ENCODE measurements around the gene ANKRD40. TPM values are rescaled to one million over a fixed set of nuclear protein-coding genes. Genes with fewer than 3 reads are reported as not detected.
A peak's percentile ranks its signal among the peaks of the same experiment; 100 is the strongest.

ANKRD40 gene
- total and polyA plus RNA-seq, 12 donors: 14.9 to 46.4 (median 36.1) TPM

DNA sequence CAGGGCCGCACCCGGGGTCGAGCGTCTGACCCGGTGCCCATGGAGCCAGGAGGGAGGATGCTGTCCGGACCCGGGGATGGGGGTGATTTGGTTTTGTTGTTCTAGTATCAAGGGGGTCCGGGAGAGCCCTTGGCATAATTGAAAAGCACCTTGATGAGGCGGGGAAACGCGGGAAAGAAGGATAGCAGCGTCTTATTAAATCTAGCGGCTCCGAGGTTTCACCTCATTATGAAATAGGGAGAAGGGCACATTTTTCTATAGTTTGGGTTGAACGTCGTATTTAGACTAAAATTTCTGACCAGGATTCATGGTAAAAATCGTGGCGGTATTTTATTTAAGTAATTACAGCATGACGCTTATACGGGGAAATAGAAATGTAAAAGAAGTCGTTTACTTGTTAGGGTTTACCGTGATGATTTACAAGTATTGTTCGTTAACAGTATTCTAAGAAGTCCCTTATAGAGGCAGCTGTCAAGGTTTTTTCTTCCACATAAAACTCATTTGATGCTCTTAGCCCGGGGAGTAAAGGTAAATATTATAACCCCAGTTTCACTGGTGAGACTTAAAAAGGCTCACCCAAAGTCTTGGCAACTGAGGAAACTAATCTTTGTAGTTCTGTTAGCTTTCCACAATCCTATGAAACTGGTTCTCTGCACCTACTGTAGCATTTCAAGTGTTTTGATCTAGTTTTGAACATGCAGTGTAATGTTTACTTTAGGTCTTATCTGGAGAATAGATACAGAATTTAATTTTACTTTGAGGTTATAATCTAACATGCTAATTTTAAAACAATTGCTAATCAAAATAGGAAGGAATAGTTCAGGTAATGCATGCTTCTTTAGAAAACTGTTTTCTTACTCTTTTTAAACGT is 12.4 kb upstream of the ANKRD40 start:
- Histone ChIP-seq H3K27ac (peak overlapping the region; percentile 80 to 98 (median 95)), H3K36me3 (replicated peaks in 1 of 2) (no peaks in the 10 kb centered on the region), H3K9me3 (replicated peaks in 1 of 3) (no peaks in the 10 kb centered on the region), H3K4me3 (peak overlapping the region; percentile 25 to 89 (median 76)), H3K4me1 (replicated peaks in 1 of 2) (peaks cover 6 to 45% of the 10 kb centered on the region in 2 donors), H3K27me3 (no peaks in the 10 kb centered on the region)
- intact Hi-C loops (cut with DNase I): no loop called here
- 0 to 3% (median 1%) methylated on average over 19 to 25 of the region's 25 CpGs for WGBS, 4 donors
- DNase-seq: no peak
- TF ChIP-seq, protein P1, sequence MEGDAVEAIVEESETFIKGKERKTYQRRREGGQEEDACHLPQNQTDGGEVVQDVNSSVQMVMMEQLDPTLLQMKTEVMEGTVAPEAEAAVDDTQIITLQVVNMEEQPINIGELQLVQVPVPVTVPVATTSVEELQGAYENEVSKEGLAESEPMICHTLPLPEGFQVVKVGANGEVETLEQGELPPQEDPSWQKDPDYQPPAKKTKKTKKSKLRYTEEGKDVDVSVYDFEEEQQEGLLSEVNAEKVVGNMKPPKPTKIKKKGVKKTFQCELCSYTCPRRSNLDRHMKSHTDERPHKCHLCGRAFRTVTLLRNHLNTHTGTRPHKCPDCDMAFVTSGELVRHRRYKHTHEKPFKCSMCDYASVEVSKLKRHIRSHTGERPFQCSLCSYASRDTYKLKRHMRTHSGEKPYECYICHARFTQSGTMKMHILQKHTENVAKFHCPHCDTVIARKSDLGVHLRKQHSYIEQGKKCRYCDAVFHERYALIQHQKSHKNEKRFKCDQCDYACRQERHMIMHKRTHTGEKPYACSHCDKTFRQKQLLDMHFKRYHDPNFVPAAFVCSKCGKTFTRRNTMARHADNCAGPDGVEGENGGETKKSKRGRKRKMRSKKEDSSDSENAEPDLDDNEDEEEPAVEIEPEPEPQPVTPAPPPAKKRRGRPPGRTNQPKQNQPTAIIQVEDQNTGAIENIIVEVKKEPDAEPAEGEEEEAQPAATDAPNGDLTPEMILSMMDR (IDR thresholded peaks at IDR 0.05): no peak
- TF ChIP-seq POLR2A (IDR thresholded peaks at IDR 0.05): no peak

DNA sequence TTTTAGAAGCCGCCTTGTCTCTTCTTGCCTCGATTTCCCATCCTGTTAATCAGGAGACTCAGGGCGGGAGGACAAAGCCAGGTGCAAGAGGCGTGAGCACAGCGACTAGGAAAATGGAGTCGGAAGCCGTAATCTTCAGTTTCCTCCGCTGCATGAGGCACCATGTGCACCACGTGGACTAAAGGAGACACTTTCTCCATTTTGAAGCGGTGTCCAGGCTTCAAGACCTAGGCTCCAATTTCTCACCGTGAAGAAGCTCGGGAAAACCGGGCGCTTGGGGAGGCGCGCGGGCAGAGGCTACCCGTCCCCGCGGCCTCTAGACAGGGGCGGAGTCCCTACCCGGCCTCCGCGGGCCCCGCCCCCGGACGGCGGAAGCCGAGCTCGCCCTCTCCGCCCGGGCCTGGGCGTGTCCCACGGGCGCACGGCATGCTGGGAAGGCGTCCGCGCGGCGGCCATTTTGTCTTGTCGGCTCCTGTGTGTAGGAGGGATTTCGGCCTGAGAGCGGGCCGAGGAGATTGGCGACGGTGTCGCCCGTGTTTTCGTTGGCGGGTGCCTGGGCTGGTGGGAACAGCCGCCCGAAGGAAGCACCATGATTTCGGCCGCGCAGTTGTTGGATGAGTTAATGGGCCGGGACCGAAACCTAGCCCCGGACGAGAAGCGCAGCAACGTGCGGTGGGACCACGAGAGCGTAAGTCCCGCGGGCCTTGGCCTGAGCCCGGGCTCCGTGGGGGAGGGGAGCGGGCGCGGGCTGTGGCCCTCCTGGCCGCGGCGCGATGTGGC is 11.6 kb upstream of the ANKRD40 start, which contains the start of gene LUC7L3:
Gene LUC7L3, plus strand, starts transcription at position 460 of the 780 bp plus-strand sequence. Its CDS starts 130 bp downstream, at position 590.
- Histone ChIP-seq H3K36me3 (replicated peaks in 1 of 2) (no peaks in the 10 kb centered on the region), H3K27me3 (no peaks in the 10 kb centered on the region), H3K9me3 (replicated peaks in 1 of 3) (no peaks in the 10 kb centered on the region), H3K4me1 (replicated peaks in 1 of 2) (peaks cover 6 to 40% of the 10 kb centered on the region in 2 donors), H3K4me3 (peak within 1 kb of the TSS; percentile 25 to 89 (median 76)), H3K27ac (peak within 1 kb of the TSS; percentile 80 to 98 (median 95))
- 1 to 14% (median 2%) methylated on average over 7 to 76 of the region's 76 CpGs for WGBS, 4 donors
- peak; percentile 48 to 79 for TF ChIP-seq POLR2A (IDR thresholded peaks at IDR 0.05)
- TF ChIP-seq, protein P1 (IDR thresholded peaks at IDR 0.05): peak in 1 of 6 experiments; percentile 1
- peak; percentile 92 to 96 (median 94) for DNase-seq
- intact Hi-C loops (cut with DNase I): no loop called here

DNA sequence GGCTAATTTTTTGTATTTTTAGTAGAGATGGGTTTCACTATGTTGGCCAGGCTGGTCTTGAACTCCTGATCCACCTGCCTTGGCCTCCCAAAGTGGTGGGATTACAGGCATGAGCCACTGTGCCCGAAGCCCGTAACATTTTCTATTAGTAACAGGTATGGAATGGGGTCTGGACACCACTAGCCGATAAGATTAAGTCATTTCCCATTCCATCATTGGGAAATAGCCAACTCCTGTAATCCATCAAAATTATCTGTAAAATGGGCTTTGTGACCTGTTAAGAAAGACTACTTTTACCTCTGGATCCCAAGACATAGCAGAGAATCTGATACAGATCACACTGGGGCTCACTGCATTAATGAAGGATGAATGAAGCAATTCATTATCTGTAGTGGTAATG is 7.8 kb upstream of the ANKRD40 start:
- intact Hi-C loops (cut with DNase I): no loop called here
- H3K9me3 ChIP-seq (replicated peaks in 1 of 3): no peaks in the 10 kb centered on the region
- no peaks in the 10 kb centered on the region for H3K36me3 ChIP-seq (replicated peaks in 1 of 2)
- H3K27me3 ChIP-seq: no peaks in the 10 kb centered on the region
- WGBS, 4 donors: 85 to 96% (median 89%) methylated on average over 3 of the region's 3 CpGs
- no peak for TF ChIP-seq POLR2A (IDR thresholded peaks at IDR 0.05)
- TF ChIP-seq, protein P1 (IDR thresholded peaks at IDR 0.05): no peak
- H3K27ac ChIP-seq: no peak overlapping the region
- peaks cover 0 to 3% of the 10 kb centered on the region in 2 donors for H3K4me1 ChIP-seq (replicated peaks in 1 of 2)
- H3K4me3 ChIP-seq: no peak overlapping the region
- DNase-seq: no peak

DNA sequence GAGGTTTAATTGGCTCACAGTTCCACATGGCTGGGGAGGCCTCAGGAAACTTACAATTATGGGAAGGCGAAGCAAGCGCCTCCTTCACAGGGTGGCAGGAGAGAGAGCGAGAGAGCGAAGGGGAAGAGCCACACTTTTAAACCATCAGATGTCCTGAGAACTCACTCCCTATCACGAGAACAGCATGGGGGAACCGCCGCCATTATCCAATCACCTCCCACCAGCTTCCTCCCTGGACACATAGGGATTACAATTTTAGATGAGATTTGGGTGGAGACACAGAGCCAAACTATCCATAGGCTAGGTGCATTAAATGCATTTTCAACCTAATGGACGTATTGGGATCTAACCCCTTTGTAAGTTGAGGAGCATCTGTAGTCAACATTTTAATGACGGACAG is 4.9 kb upstream of the ANKRD40 start:
- Histone ChIP-seq H3K4me3 (no peak overlapping the region), H3K27ac (no peak overlapping the region), H3K9me3 (replicated peaks in 1 of 3) (no peaks in the 10 kb centered on the region), H3K36me3 (replicated peaks in 1 of 2) (no peaks in the 10 kb centered on the region), H3K27me3 (no peaks in the 10 kb centered on the region), H3K4me1 (replicated peaks in 1 of 2) (peaks cover 14 to 24% of the 10 kb centered on the region in 2 donors)
- intact Hi-C loops (cut with DNase I): no loop called here
- no peak for DNase-seq
- WGBS, 4 donors: 87 to 88% (median 87%) methylated on average over 9 of the region's 9 CpGs
- no peak for TF ChIP-seq POLR2A (IDR thresholded peaks at IDR 0.05)
- TF ChIP-seq, protein P1 (IDR thresholded peaks at IDR 0.05): no peak
